GM12878 (cell line): ENCODE data around the gene SAP30L.

Source experiments
- CEBPB ChIP-seq, 2 experiments: fragments of 150-350 bp in 1 of 2; IDR thresholded peaks; 2 replicates each; pipeline ENCODE4 v1.6.1; 2012 to 2014; ENCODE audit warnings: low read depth in 2 of 2, low read length in 2 of 2, borderline replicate concordance in 1 of 2, inconsistent platforms in 1 of 2
- CHD4 ChIP-seq: fragments of 200-600 bp; sonication (generic); IDR thresholded peaks from 2 replicates; pipeline ENCODE4 v1.6.1; 2016; ENCODE audit warnings: mild to moderate bottlenecking
- CTCF ChIP-seq, 3 experiments: IDR thresholded peaks in 2 of 3; conservative IDR thresholded peaks in 1 of 3; 2 replicates each; pipeline ENCODE4 v1.5.1; 2011; ENCODE audit warnings: low read depth in 3 of 3, low read length in 3 of 3, mild to moderate bottlenecking in 3 of 3, control low read depth in 2 of 3, moderate library complexity in 2 of 3, inconsistent platforms in 1 of 3, mixed read lengths in 1 of 3; ENCODE audit not compliant: control insufficient read depth in 2 of 3, insufficient read depth in 1 of 3; ENCODE audit errors: extremely low read depth in 1 of 3
- EP300 ChIP-seq, 2 experiments: fragments of 150-350 bp in 1 of 2; IDR thresholded peaks; 2 replicates each; pipeline ENCODE4 v1.6.1; 2011 to 2012; ENCODE audit warnings: low read depth in 2 of 2, low read length in 2 of 2, borderline replicate concordance in 1 of 2, improper control_type of control experiment in 1 of 2, inconsistent platforms in 1 of 2; ENCODE audit not compliant: control insufficient read depth in 1 of 2
- HDAC6 ChIP-seq: fragments of 200-600 bp; sonication (generic); IDR thresholded peaks from one replicate; pipeline ENCODE4 v1.8.0; 2017; ENCODE audit warnings: antibody characterized with exemption; ENCODE audit not compliant: unreplicated experiment
- IKZF2 ChIP-seq, 2 experiments: fragments of 450-650 bp; IDR thresholded peaks; 2 replicates each; pipeline ENCODE4 v1.6.1; 2017; ENCODE audit warnings: mild to moderate bottlenecking in 2 of 2, moderate library complexity in 2 of 2
- KDM1A ChIP-seq: fragments of 200-600 bp; sonication (generic); IDR thresholded peaks from 2 replicates; pipeline ENCODE4 v1.6.1; 2016; ENCODE audit warnings: borderline replicate concordance
- MYC ChIP-seq: IDR thresholded peaks from 2 replicates; pipeline ENCODE4 v1.6.1; 2011; ENCODE audit warnings: mild to moderate bottlenecking, low read length, moderate library complexity, inconsistent platforms; ENCODE audit not compliant: insufficient read depth, insufficient replicate concordance, insufficient read length, severe bottlenecking
- NR2C1 ChIP-seq: fragments of 450-650 bp; IDR thresholded peaks from 2 replicates; pipeline ENCODE4 v1.6.1; 2017; ENCODE audit warnings: antibody characterized with exemption, mild to moderate bottlenecking, moderate library complexity
- RAD21 ChIP-seq: IDR thresholded peaks from 2 replicates; pipeline ENCODE4 v1.6.1; 2011; ENCODE audit warnings: mild to moderate bottlenecking, low read depth, low read length, moderate library complexity; ENCODE audit not compliant: insufficient read depth
- ZBTB33 ChIP-seq: fragments of 450-650 bp; IDR thresholded peaks from 2 replicates; pipeline ENCODE4 v1.6.1; 2017; ENCODE audit warnings: mild to moderate bottlenecking

GRCh38 chr5:154401355-154401754 is 44.4 kb upstream of the SAP30L start:
- TF ChIP-seq HDAC6 (no peak), KDM1A (no peak), IKZF2 (IDR thresholded peaks at IDR 0.05) (no peak), EP300 (IDR thresholded peaks at IDR 0.05; ENCODE audit: borderline replicate concordance in 1 of 2, control insufficient read depth in 1 of 2, low read depth in 2 of 2, low read length in 2 of 2) (no peak), CTCF (IDR thresholded peaks at IDR 0.05 in 2 of 3, conservative IDR thresholded peaks at IDR 0.05 in 1 of 3; ENCODE audit: control insufficient read depth in 2 of 3, extremely low read depth in 1 of 3, insufficient read depth in 1 of 3, low read depth in 3 of 3, low read length in 3 of 3) (no peak), ZBTB33 (no peak), CEBPB (IDR thresholded peaks at IDR 0.05; ENCODE audit: borderline replicate concordance in 1 of 2, low read depth in 2 of 2, low read length in 2 of 2) (no peak), RAD21 (no peak), CHD4 (no peak), MYC (no peak), NR2C1 (no peak)
